ENCODE measurements around the gene ARHGAP35. TPM values are rescaled to one million over a fixed set of nuclear protein-coding genes. Genes with fewer than 3 reads are reported as not detected.
"Not testable (repeated sequence)": the region's sequence is repeated elsewhere in the genome, so short reads cannot be mapped to it uniquely, and the experiment has no call there.

Gene ARHGAP35
- total RNA-seq, 1 donor from 2014 or later: 127 TPM

DNA sequence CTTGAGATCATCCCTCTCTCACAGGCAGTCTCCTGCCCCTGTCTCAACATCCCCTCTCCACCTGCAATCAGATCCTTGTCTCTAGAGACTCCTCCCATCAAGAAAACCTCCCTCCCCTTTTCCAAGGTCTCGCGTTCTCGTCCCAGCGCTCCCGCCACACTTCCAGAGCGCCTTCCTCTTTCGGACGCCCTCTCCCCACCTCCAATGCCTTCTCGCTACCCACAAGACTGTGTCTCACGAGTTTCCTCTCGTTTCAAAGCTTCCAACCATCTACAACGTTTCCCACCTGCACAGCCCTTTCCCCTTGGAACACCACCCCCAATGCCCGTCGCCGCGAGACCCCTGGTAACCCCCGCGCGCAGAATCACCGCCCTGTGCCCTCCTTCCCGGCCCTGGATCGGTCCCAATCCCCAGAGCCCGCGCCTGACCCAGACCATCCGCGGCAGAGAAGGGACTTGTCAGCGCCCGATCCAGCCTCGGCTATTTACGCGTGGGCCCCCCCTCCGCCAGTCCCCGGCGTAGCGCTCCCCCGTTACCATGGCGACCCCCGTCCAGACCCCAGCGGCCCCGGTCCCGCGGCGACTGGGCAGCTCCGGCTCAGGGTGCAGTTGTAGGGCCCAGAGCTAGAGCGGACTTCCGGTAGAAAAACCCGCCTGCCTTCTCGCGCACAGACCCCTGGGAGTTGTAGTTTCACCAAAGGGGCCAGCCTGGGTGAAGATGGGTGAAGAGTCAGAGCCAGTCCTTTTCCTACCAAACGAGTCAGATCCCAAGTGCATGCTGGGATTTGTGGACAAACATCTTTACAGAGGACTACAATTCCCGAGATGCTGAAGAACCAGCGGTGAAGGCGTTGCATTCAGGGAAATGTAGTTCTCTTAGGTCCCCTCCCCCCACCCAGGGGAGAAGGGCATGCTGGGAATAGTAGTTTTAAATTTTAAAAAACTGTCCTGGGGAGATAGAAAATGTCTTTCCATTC is 10.3 kb upstream of the ARHGAP35 start, which contains the start of gene AP2S1:
AP2S1 (minus strand) TSS at position 619 of the 976 bp plus-strand sequence; CDS start at position 539, 80 bp downstream.
- DNase-seq: peak; percentile 94
- Mint-ChIP-seq H3K4me1 (ENCODE audit: low read depth, unreplicated experiment) (peaks cover 6% of the 10 kb centered on the region), H3K36me3 (ENCODE audit: unreplicated experiment) (no peaks in the 10 kb centered on the region), H3K4me3 (ENCODE audit: unreplicated experiment) (peak within 1 kb of the TSS; percentile 96), H3K9me3 (ENCODE audit: unreplicated experiment) (peaks cover 3% of the 10 kb centered on the region), H3K27ac (ENCODE audit: unreplicated experiment) (peak within 1 kb of the TSS; percentile 91), H3K27me3 (ENCODE audit: unreplicated experiment) (peaks cover 5% of the 10 kb centered on the region)
- TF ChIP-seq, protein P1, sequence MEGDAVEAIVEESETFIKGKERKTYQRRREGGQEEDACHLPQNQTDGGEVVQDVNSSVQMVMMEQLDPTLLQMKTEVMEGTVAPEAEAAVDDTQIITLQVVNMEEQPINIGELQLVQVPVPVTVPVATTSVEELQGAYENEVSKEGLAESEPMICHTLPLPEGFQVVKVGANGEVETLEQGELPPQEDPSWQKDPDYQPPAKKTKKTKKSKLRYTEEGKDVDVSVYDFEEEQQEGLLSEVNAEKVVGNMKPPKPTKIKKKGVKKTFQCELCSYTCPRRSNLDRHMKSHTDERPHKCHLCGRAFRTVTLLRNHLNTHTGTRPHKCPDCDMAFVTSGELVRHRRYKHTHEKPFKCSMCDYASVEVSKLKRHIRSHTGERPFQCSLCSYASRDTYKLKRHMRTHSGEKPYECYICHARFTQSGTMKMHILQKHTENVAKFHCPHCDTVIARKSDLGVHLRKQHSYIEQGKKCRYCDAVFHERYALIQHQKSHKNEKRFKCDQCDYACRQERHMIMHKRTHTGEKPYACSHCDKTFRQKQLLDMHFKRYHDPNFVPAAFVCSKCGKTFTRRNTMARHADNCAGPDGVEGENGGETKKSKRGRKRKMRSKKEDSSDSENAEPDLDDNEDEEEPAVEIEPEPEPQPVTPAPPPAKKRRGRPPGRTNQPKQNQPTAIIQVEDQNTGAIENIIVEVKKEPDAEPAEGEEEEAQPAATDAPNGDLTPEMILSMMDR (IDR thresholded peaks at IDR 0.05; ENCODE audit: partially characterized antibody, unreplicated experiment): no peak

DNA sequence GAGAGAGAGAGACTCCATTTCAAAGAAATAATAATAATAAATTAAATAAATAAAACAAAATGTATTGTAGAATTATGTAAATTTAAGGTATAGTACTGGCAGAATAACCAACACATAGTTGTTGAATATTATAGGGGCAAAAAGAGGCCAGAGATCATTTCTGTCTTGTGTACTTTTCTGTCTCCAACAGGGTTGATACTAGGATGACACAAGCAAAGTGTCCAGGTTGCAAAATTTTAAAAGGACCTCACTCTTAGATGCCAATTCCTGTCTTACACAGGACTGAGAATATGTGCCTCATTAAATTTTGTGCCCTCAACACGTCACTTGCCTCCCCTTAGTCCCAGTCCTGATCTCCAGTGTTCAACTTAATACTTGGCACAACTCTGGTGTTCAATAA is 8.0 kb upstream of the ARHGAP35 start:
- H3K27me3 Mint-ChIP-seq (ENCODE audit: unreplicated experiment): peaks cover 3% of the 10 kb centered on the region
- no peak overlapping the region for H3K27ac Mint-ChIP-seq (ENCODE audit: unreplicated experiment)
- H3K4me1 Mint-ChIP-seq (ENCODE audit: low read depth, unreplicated experiment): peaks cover 9% of the 10 kb centered on the region
- TF ChIP-seq, protein P1 (IDR thresholded peaks at IDR 0.05; ENCODE audit: partially characterized antibody, unreplicated experiment): no peak
- H3K4me3 Mint-ChIP-seq (ENCODE audit: unreplicated experiment): no peak overlapping the region
- DNase-seq: no peak
- H3K36me3 Mint-ChIP-seq (ENCODE audit: unreplicated experiment): no peaks in the 10 kb centered on the region
- H3K9me3 Mint-ChIP-seq (ENCODE audit: unreplicated experiment): peaks cover 3% of the 10 kb centered on the region

DNA sequence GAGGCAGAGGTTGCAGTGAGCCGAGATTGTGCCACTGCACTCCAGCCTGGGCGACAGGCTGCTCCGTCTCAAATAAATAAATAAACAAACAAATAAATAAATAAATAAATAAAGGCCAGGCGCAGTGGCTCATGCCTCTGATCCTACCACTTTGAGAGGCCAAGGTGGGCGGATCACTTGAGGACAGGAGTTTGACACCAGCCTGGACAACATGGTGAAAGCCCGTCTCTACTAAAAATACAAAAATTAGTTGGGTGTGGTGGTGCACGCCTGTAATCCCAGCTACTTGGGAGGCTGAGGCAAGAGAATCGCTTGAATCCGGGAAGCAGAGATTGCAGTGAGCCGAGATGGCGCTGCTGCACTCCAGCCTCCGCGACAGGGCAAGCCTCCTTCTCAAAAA is 6.1 kb upstream of the ARHGAP35 start:
- not testable (repeated sequence) for H3K9me3 Mint-ChIP-seq (ENCODE audit: unreplicated experiment); H3K4me3 Mint-ChIP-seq (ENCODE audit: unreplicated experiment); H3K27ac Mint-ChIP-seq (ENCODE audit: unreplicated experiment); H3K27me3 Mint-ChIP-seq (ENCODE audit: unreplicated experiment); H3K36me3 Mint-ChIP-seq (ENCODE audit: unreplicated experiment); DNase-seq
- peaks cover 11% of the 10 kb centered on the region for H3K4me1 Mint-ChIP-seq (ENCODE audit: low read depth, unreplicated experiment)

DNA sequence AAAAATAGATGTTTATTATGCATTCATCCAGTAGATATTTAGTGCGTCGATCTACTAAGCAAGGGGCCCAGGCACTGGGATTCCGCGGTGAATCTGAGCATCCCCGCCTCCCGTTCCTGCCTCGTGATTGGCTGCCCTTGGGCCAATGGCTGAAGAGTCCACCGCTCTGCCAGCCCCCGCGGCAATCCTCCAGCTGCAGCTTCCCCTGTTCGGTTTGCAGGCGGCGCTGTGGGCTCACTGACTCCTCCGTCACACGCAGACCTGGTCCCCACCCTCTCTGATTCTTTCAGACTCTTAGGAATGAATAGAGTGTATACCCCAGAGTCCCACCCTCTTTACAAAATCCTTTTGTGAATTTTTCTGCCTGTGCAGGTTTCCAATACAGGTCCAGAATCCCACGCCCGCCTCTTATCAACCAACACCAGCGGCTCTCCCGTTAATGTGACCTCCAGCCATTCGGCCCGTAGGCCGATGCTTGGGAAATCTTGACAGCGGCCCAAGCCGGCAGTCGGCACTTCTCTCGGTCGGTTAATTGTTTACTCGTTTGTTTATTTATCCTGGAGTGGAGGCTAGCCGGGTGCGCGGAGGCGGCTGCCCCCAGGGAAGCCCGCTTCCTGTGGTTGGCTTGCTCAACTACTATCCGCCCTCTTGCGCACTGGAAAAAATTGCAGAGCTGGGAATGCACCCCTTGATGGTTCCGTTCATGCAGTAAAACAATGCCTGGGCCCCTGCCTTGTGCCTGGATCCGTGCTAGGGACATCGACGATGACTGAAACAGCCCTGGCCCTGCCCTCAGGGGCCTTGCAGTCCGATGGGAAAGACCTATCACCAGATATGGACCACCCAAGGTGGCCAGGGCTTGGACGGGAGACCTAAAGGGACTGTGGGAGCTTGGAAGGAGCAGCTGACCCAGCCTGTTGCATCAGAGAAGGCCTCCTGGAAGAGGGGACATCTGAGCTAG is 4.5 kb upstream of the ARHGAP35 start:
- TF ChIP-seq, protein P1 (IDR thresholded peaks at IDR 0.05; ENCODE audit: partially characterized antibody, unreplicated experiment): no peak
- DNase-seq: peak; percentile 94
- Mint-ChIP-seq H3K4me1 (ENCODE audit: low read depth, unreplicated experiment) (peaks cover 10% of the 10 kb centered on the region), H3K27me3 (ENCODE audit: unreplicated experiment) (peaks cover 6% of the 10 kb centered on the region), H3K9me3 (ENCODE audit: unreplicated experiment) (peaks cover 7% of the 10 kb centered on the region), H3K27ac (ENCODE audit: unreplicated experiment) (peak overlapping the region; percentile 86), H3K36me3 (ENCODE audit: unreplicated experiment) (no peaks in the 10 kb centered on the region), H3K4me3 (ENCODE audit: unreplicated experiment) (peak overlapping the region; percentile 65)

DNA sequence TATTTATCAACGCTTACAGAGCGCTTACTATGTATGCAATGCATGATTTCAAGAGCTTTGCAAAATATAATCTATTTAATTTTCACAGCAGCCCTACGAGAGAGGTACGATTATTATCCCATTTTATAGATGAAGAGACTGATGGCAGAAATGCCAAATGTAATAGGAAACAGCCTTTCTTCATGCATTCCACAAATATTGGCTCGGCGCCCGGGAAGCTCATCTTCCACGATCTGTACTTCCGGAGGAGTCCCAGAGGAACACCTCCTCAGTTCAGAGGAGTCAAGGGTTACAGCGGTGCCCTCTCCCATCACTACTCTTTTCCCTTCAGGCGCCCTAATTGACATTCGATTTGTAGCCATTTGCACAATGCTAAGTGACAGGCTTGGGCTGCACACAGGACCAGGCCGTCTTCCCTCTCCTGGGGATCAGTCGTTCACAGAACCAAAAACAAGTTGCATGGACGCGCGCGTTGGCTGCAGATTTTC is 1.1 kb upstream of the ARHGAP35 start:
- peak overlapping the region; percentile 83 for H3K4me3 Mint-ChIP-seq (ENCODE audit: unreplicated experiment)
- H3K4me1 Mint-ChIP-seq (ENCODE audit: low read depth, unreplicated experiment): peaks cover 14% of the 10 kb centered on the region

More for the DNA sequence above, 1.1 kb upstream of the ARHGAP35 start:
- no peak for DNase-seq
- peaks cover 7% of the 10 kb centered on the region for H3K9me3 Mint-ChIP-seq (ENCODE audit: unreplicated experiment)
- H3K27ac Mint-ChIP-seq (ENCODE audit: unreplicated experiment): peak overlapping the region; percentile 84
- TF ChIP-seq, protein P1 (IDR thresholded peaks at IDR 0.05; ENCODE audit: partially characterized antibody, unreplicated experiment): no peak
- H3K36me3 Mint-ChIP-seq (ENCODE audit: unreplicated experiment): no peaks in the 10 kb centered on the region
- H3K27me3 Mint-ChIP-seq (ENCODE audit: unreplicated experiment): peaks cover 6% of the 10 kb centered on the region
